K562 (cell line): ENCODE results near the gene CARM1. TPM values are rescaled to one million over a fixed set of nuclear protein-coding genes. Genes with fewer than 3 reads are reported as not detected.

Source experiments
- BCL6 ChIP-seq: fragments of 250-450 bp; sonication (Bioruptor Pico); IDR thresholded peaks from 2 replicates; pipeline ENCODE4 v1.4.0; 2020
- CEBPB ChIP-seq: fragments of 450-650 bp; IDR thresholded peaks from 2 replicates; pipeline ENCODE4 v1.6.1; 2016; ENCODE audit warnings: missing genetic modification characterization, missing compliant biosample characterization
- HNRNPH1 ChIP-seq: fragments of 200-400 bp; formaldehyde crosslinking; optimal IDR thresholded peaks from 2 replicates; pipeline ENCODE3; 2017; ENCODE audit warnings: low read depth, mild to moderate bottlenecking, low read length, moderate library complexity
- MEF2A ChIP-seq: IDR thresholded peaks from 2 replicates; pipeline ENCODE4 v1.6.1; 2011; ENCODE audit warnings: low read depth, mild to moderate bottlenecking, low read length, moderate library complexity; ENCODE audit not compliant: control insufficient read depth
- MXI1 ChIP-seq: IDR thresholded peaks from 2 replicates; pipeline ENCODE4 v1.6.1; 2011; ENCODE audit warnings: low read depth, mild to moderate bottlenecking, improper control_type of control experiment, low read length
- MYBL2 ChIP-seq, 2 experiments: fragments of 450-650 bp in 1 of 2; sonication (generic) in 1 of 2; formaldehyde crosslinking in 1 of 2; IDR thresholded peaks; 2 replicates each; pipeline versions ENCODE4 v1.6.1 to v1.8.1; 2017 to 2022; ENCODE audit warnings: borderline replicate concordance in 1 of 2, inconsistent platforms in 1 of 2, low read depth in 1 of 2, mild to moderate bottlenecking in 1 of 2, missing genetic modification reagents in 1 of 2, moderate library complexity in 1 of 2
- STAT5B ChIP-seq: fragments of 250-450 bp; sonication (Bioruptor Pico); IDR thresholded peaks from 2 replicates; pipeline ENCODE4 v1.8.0; 2021; ENCODE audit warnings: mild to moderate bottlenecking, inconsistent platforms
- TBP ChIP-seq: optimal IDR thresholded peaks from 2 replicates; pipeline ENCODE3; 2011; ENCODE audit warnings: low read depth, low read length, improper control_type of control experiment
- ZBTB1 ChIP-seq: sonication (generic); formaldehyde crosslinking; IDR thresholded peaks from 2 replicates; pipeline ENCODE4 v1.8.1; 2023; ENCODE audit warnings: missing genetic modification reagents, low read depth, mild to moderate bottlenecking, borderline replicate concordance
- ZNF121 ChIP-seq: sonication (generic); formaldehyde crosslinking; conservative IDR thresholded peaks from 2 replicates; pipeline ENCODE4 v1.8.0; 2022; ENCODE audit warnings: missing genetic modification reagents
- ZNF24 ChIP-seq: fragments of 450-650 bp; IDR thresholded peaks from 2 replicates; pipeline ENCODE4 v1.6.1; 2016
- polyA plus RNA-seq, 8 experiments: library from polyadenylated mRNA; depleted of rRNA in 4 of 8; stranded (reverse) in 5 of 8; unstranded in 3 of 8; fragments of >200 nt; fragmentation: Nextera tagmentation in 2 of 8; fragmentation: Illumina TruSeq in 1 of 8; extraction: Ambion mirVana in 2 of 8; extraction: Trizol in 1 of 8; gene quantifications; 2 replicates each; pipeline versions ENCODE4 v1.2.1 to v1.2.3, GENCODE V29; 2011 to 2014; ENCODE audit warnings: inconsistent platforms in 1 of 8, missing spikeins in 1 of 8
- total RNA-seq, 7 experiments: library from RNA; depleted of rRNA in 6 of 7; stranded (reverse); fragments of >200 nt in 6 of 7; fragmentation: Illumina TruSeq in 2 of 7; extraction: Trizol in 2 of 7; gene quantifications; 2 replicates each; pipeline versions ENCODE4 v1.2.1 to v1.2.3, GENCODE V29; 2011 to 2021; ENCODE audit warnings: low replicate concordance in 1 of 7
- TF ChIP-seq, protein P1 (sequence below): fragments of 450-650 bp; formaldehyde crosslinking; IDR thresholded peaks from 2 replicates; pipeline ENCODE4 v1.4.0; 2020; ENCODE audit warnings: mild to moderate bottlenecking, moderate library complexity
- TF ChIP-seq, protein P2 (sequence below): sonication (generic); formaldehyde crosslinking; IDR thresholded peaks from 2 replicates; pipeline ENCODE4 v1.8.1; 2023; ENCODE audit warnings: missing genetic modification reagents, mild to moderate bottlenecking, borderline replicate concordance
- TF ChIP-seq, protein P3 (sequence below): fragments of 450-650 bp; IDR thresholded peaks from 2 replicates; pipeline ENCODE4 v1.6.1; 2017; ENCODE audit warnings: mild to moderate bottlenecking, moderate library complexity
- TF ChIP-seq, protein P4 (sequence below): sonication (generic); formaldehyde crosslinking; IDR thresholded peaks from 2 replicates; pipeline ENCODE4 v1.8.0; 2022; ENCODE audit warnings: mild to moderate bottlenecking, missing genetic modification reagents, borderline replicate concordance

Gene CARM1
- total and polyA plus RNA-seq, 9 of the 15 experiments (the other 6 are each of a cell fraction or from before 2014, with no cell fraction given): 0.36 to 86.0 (median 29.7) TPM

DNA sequence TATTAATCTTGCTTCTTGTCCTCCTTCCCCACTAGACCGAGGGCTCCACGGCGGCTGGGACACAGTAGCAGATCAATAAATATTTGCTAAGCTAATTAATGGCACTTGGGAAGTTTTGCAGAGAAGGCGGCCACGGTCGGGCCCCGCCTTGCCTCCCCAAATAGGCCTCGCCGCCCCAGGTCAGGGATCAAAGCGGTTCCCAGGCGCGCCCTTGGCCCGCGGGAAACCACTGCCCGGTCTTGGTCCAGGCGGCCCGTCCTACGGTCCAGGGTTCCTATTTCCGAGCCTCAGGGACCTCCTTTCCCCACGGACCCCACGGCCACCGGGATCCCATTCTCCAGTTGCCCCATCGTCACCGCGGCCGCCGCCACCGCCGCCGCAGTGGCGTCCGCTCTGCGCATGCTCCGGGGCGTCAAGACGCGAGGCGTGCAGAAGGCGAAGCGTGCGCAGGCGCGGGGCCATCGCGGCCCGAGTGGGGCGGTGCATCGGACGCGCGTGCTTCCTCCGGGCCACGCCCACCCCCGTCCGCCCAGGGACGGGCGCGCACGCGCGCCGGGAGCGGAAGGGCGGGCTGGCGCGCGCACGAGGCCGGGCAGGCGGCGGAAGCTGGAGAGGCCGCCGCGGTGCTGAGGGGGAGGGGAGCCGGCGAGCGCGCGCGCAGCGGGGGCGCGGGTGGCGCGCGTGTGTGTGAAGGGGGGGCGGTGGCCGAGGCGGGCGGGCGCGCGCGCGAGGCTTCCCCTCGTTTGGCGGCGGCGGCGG lies 89.1 kb downstream of the CARM1 start, which contains the start of gene SMARCA4 (continued):
- TF ChIP-seq, protein P1, sequence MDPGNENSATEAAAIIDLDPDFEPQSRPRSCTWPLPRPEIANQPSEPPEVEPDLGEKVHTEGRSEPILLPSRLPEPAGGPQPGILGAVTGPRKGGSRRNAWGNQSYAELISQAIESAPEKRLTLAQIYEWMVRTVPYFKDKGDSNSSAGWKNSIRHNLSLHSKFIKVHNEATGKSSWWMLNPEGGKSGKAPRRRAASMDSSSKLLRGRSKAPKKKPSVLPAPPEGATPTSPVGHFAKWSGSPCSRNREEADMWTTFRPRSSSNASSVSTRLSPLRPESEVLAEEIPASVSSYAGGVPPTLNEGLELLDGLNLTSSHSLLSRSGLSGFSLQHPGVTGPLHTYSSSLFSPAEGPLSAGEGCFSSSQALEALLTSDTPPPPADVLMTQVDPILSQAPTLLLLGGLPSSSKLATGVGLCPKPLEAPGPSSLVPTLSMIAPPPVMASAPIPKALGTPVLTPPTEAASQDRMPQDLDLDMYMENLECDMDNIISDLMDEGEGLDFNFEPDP (CRISPR knock-in tag): no peak
- TF ChIP-seq CEBPB (tag) (peak; percentile 47; the same call in 1 of the 2 replicates), MXI1 (0 out of 2 replicates have a peak, but pooled peaks have one; percentile 63), TBP (peak; percentile 68), ZBTB1 (CRISPR knock-in tag) (no peak; the same call in 1 of the 2 replicates), MYBL2 (IDR thresholded peaks at IDR 0.05; ENCODE audit: low read depth) (no peak), MYBL2 (CRISPR knock-in tag; IDR thresholded peaks at IDR 0.05; ENCODE audit: borderline replicate concordance) (no peak), BCL6 (CRISPR knock-in tag) (no peak), ZNF24 (no peak), ZNF121 (no peak), HNRNPH1 (no peak), MEF2A (no peak), STAT5B (CRISPR knock-in tag) (no peak)
- TF ChIP-seq, protein P2, sequence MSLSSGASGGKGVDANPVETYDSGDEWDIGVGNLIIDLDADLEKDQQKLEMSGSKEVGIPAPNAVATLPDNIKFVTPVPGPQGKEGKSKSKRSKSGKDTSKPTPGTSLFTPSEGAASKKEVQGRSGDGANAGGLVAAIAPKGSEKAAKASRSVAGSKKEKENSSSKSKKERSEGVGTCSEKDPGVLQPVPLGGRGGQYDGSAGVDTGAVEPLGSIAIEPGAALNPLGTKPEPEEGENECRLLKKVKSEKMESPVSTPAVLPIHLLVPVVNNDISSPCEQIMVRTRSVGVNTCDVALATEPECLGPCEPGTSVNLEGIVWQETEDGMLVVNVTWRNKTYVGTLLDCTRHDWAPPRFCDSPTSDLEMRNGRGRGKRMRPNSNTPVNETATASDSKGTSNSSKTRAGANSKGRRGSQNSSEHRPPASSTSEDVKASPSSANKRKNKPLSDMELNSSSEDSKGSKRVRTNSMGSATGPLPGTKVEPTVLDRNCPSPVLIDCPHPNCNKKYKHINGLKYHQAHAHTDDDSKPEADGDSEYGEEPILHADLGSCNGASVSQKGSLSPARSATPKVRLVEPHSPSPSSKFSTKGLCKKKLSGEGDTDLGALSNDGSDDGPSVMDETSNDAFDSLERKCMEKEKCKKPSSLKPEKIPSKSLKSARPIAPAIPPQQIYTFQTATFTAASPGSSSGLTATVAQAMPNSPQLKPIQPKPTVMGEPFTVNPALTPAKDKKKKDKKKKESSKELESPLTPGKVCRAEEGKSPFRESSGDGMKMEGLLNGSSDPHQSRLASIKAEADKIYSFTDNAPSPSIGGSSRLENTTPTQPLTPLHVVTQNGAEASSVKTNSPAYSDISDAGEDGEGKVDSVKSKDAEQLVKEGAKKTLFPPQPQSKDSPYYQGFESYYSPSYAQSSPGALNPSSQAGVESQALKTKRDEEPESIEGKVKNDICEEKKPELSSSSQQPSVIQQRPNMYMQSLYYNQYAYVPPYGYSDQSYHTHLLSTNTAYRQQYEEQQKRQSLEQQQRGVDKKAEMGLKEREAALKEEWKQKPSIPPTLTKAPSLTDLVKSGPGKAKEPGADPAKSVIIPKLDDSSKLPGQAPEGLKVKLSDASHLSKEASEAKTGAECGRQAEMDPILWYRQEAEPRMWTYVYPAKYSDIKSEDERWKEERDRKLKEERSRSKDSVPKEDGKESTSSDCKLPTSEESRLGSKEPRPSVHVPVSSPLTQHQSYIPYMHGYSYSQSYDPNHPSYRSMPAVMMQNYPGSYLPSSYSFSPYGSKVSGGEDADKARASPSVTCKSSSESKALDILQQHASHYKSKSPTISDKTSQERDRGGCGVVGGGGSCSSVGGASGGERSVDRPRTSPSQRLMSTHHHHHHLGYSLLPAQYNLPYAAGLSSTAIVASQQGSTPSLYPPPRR (CRISPR knock-in tag): no peak
- TF ChIP-seq, protein P3, sequence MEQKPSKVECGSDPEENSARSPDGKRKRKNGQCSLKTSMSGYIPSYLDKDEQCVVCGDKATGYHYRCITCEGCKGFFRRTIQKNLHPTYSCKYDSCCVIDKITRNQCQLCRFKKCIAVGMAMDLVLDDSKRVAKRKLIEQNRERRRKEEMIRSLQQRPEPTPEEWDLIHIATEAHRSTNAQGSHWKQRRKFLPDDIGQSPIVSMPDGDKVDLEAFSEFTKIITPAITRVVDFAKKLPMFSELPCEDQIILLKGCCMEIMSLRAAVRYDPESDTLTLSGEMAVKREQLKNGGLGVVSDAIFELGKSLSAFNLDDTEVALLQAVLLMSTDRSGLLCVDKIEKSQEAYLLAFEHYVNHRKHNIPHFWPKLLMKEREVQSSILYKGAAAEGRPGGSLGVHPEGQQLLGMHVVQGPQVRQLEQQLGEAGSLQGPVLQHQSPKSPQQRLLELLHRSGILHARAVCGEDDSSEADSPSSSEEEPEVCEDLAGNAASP: no peak
- TF ChIP-seq, protein P4, sequence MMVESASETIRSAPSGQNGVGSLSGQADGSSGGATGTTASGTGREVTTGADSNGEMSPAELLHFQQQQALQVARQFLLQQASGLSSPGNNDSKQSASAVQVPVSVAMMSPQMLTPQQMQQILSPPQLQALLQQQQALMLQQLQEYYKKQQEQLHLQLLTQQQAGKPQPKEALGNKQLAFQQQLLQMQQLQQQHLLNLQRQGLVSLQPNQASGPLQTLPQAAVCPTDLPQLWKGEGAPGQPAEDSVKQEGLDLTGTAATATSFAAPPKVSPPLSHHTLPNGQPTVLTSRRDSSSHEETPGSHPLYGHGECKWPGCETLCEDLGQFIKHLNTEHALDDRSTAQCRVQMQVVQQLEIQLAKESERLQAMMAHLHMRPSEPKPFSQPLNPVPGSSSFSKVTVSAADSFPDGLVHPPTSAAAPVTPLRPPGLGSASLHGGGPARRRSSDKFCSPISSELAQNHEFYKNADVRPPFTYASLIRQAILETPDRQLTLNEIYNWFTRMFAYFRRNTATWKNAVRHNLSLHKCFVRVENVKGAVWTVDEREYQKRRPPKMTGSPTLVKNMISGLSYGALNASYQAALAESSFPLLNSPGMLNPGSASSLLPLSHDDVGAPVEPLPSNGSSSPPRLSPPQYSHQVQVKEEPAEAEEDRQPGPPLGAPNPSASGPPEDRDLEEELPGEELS (CRISPR knock-in tag): peak; percentile 79; the same call in 1 of the 2 replicates
